ENCODE measurements around the gene USP13.

USP13 gene

DNA sequence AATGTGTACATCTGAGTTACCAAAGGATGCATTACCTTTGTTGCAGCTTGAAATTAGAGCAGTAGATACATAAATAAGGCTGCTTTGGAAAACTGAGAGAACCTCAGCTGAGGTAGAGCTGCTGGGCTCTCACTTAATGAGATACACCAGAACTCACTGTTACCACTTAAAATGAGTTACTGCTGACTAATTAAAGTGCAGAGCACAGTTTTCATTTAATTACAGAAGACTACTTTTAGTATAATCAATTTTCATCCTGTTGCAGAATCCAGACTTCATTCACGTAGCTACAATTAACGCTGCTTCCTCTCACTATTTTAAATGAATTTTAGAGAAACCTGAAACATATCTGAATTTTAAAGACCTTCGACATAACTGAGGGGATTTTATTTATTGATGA is 169.5 kb downstream of the USP13 start:
- Mint-ChIP-seq H3K4me3 (no peak overlapping the region), H3K27ac (no peak overlapping the region), H3K27me3 (no peaks in the 10 kb centered on the region), H3K4me1 (no peaks in the 10 kb centered on the region), H3K9me3 (no peaks in the 10 kb centered on the region)
- ATAC-seq: no peak
- no peak for DNase-seq

GRCh38 chr3:179825527-179826246 is 172.8 kb downstream of the USP13 start:
- Mint-ChIP-seq H3K4me1 (no peaks in the 10 kb centered on the region), H3K4me3 (no peak overlapping the region), H3K27ac (peak overlapping the region in 1 of 2 donors; percentile 16), H3K27me3 (no peaks in the 10 kb centered on the region), H3K9me3 (no peaks in the 10 kb centered on the region)
- no peak for DNase-seq
- no peak for ATAC-seq

DNA sequence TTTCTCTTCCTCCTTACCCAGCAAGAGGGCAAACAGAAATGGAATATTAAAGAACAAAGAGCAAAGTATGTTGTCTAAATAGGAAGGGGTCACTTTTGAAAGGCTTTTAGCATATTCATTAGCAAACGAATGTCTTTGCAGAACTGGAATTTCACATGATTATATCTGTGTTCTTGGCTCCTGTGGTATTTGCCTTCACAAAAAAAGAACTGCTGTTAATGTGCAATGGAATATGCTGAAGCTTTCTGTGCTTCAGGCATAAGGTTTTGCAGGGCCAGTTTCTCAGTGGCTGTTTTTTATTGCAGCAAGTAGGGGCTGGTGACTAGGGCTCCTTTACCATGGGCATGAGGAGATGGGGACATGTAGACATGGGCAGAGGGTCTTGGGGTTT is 173.4 kb downstream of the USP13 start:
- Mint-ChIP-seq H3K4me1 (no peaks in the 10 kb centered on the region), H3K27me3 (no peaks in the 10 kb centered on the region), H3K4me3 (no peak overlapping the region), H3K27ac (no peak overlapping the region), H3K9me3 (no peaks in the 10 kb centered on the region)
- DNase-seq (no peak), ATAC-seq (no peak)

GRCh38 chr3:179828738-179829137 is 175.9 kb downstream of the USP13 start:
- H3K4me1 Mint-ChIP-seq: no peaks in the 10 kb centered on the region
- no peak overlapping the region for H3K4me3 Mint-ChIP-seq
- peaks cover 7% of the 10 kb centered on the region for H3K27me3 Mint-ChIP-seq
- ATAC-seq (no peak), DNase-seq (no peak)
- no peak overlapping the region for H3K27ac Mint-ChIP-seq
- no peaks in the 10 kb centered on the region for H3K9me3 Mint-ChIP-seq

- Mint-ChIP-seq H3K4me1 (no peaks in the 10 kb centered on the region), H3K27ac (no peak overlapping the region), H3K4me3 (no peak overlapping the region), H3K9me3 (no peaks in the 10 kb centered on the region), H3K27me3 (peaks cover 7% of the 10 kb centered on the region)
- ATAC-seq (no peak), DNase-seq (no peak)
Observed at GRCh38 chr3:179829401-179829800, 176.6 kb downstream of the USP13 start.

GRCh38 chr3:179832333-179832854 is 179.6 kb downstream of the USP13 start:
- DNase-seq: no peak
- Mint-ChIP-seq H3K4me1 (no peaks in the 10 kb centered on the region), H3K27ac (no peak overlapping the region), H3K9me3 (no peaks in the 10 kb centered on the region), H3K4me3 (no peak overlapping the region), H3K27me3 (peaks cover 7% of the 10 kb centered on the region)
- peak; percentile 53 for ATAC-seq

DNA sequence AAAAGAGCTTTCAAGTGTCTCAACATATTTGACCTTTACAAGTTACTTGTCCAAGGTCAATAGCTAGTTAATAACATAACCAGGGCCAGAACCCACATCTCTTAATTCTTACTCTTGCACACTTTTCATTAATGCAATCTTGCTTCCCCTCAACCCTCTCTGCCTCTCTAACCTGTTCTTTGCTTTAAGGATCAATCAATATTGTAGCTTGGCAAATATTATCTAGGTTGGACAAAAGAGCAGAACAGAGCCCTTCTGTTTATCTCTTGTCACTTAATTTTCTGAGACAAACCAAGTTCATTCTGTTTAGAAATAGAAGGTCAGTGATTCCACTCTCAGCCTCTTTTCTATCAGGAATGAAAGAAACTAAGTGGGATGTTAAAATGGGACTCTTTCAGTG is 180.5 kb downstream of the USP13 start:
- no peak for DNase-seq
- H3K4me3 Mint-ChIP-seq: no peak overlapping the region
- no peaks in the 10 kb centered on the region for H3K4me1 Mint-ChIP-seq
- ATAC-seq: no peak
- no peaks in the 10 kb centered on the region for H3K9me3 Mint-ChIP-seq
- peaks cover 7% of the 10 kb centered on the region for H3K27me3 Mint-ChIP-seq
- H3K27ac Mint-ChIP-seq: no peak overlapping the region

- no peak overlapping the region for H3K4me3 Mint-ChIP-seq
- no peak overlapping the region for H3K27ac Mint-ChIP-seq
- ATAC-seq (no peak), DNase-seq (no peak)
- no peaks in the 10 kb centered on the region for H3K4me1 Mint-ChIP-seq
- no peaks in the 10 kb centered on the region for H3K9me3 Mint-ChIP-seq
- peaks cover 14% of the 10 kb centered on the region for H3K27me3 Mint-ChIP-seq
Observed at GRCh38 chr3:179837374-179837773, 184.5 kb downstream of the USP13 start.

Data from stimulated activated naive CD8-positive, alpha-beta T cell treated with anti-CD3 and anti-CD28 coated beads, Interleukin-15, amount 100 ng/mL, for 72 hours (primary cell).